GM12864 (cell line): Measurements from ENCODE around the gene KRT6C.

Source experiments
- DNase-seq: peaks from one replicate; pipeline ENCODE4 v3.0.0-alpha.2; 2011; ENCODE audit warnings: low read depth
- H3K4me3 ChIP-seq: 2 replicates; pipeline ENCODE4 v1.5.1; 2011; ENCODE audit warnings: mild to moderate bottlenecking, low read depth, low read length, control low read depth
- TF ChIP-seq, protein P1 (sequence below): IDR thresholded peaks from 2 replicates; pipeline ENCODE4 v1.5.1; 2011; ENCODE audit warnings: low read depth, mild to moderate bottlenecking, moderate library complexity, low read length, control low read depth, inconsistent platforms; ENCODE audit errors: missing control alignments

KRT6C gene

DNA sequence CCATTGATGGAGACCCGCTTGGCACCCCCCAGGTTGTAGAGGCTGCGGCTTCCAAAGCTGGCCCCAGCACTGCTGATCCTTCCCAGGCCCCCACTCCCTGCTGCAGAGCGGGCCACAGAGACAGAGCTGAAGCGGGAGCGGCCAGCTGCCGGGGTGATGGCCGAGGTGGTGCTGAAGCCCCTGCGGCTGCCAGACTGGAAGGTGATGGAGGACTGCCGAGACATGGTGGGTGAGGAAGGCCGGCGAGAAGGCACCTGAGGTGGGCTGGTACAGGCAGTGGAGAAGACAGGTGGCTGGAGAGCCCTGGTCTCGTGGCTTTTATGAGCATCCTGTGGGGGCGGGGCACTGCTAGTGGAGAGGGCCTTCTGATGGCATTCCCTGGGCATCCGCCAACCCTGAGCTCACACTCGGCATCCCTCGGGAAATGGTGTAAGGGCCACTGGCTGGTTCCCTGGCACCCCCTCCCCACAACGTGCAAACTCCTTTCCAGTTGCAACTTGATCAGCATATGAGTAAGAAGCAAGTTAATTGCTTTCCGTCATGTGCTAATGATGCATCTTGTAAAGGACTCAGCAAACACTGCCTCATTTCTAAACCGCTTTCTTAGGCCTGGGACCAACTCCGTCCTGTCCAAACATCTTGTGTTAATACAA is 39.4 kb downstream of the KRT6C start, which contains the start of gene KRT75:
TSS of gene KRT75 (minus strand) at position 291 of the 653 bp plus-strand sequence. CDS start at position 224, 67 bp downstream.
- no peak for DNase-seq
- TF ChIP-seq, protein P1, sequence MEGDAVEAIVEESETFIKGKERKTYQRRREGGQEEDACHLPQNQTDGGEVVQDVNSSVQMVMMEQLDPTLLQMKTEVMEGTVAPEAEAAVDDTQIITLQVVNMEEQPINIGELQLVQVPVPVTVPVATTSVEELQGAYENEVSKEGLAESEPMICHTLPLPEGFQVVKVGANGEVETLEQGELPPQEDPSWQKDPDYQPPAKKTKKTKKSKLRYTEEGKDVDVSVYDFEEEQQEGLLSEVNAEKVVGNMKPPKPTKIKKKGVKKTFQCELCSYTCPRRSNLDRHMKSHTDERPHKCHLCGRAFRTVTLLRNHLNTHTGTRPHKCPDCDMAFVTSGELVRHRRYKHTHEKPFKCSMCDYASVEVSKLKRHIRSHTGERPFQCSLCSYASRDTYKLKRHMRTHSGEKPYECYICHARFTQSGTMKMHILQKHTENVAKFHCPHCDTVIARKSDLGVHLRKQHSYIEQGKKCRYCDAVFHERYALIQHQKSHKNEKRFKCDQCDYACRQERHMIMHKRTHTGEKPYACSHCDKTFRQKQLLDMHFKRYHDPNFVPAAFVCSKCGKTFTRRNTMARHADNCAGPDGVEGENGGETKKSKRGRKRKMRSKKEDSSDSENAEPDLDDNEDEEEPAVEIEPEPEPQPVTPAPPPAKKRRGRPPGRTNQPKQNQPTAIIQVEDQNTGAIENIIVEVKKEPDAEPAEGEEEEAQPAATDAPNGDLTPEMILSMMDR: no peak
- no peak within 1 kb of the TSS for H3K4me3 ChIP-seq

DNA sequence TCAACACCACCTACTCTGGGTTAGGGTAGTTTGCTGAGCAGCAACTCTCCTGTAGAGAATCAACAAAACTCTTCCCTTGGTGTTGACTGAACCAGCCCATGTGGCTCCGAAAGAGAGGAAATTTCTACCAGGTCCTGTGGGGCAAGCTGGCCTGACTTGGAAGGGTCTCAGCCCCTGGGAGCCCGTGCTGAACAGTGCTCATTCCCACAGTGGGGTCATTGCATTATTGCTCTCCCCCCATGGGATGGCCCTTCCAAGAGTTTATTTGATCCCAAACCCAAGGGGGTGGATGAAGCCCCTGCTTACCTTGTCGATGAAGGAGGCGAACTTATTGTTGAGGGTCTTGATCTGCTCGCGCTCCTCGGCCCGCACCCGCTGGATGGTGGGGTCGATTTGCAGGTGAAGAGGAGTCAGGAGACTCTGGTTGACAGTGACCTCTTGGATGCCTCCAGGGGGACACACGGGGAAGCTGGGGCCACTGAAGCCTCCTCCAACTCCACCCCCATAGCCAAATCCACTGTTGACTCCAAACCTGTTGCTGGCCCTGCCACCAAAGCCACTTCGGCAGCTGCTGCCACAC is 40.0 kb downstream of the KRT6C start:
- no peak overlapping the region for H3K4me3 ChIP-seq
- TF ChIP-seq, protein P1: no peak
- no peak for DNase-seq

DNA sequence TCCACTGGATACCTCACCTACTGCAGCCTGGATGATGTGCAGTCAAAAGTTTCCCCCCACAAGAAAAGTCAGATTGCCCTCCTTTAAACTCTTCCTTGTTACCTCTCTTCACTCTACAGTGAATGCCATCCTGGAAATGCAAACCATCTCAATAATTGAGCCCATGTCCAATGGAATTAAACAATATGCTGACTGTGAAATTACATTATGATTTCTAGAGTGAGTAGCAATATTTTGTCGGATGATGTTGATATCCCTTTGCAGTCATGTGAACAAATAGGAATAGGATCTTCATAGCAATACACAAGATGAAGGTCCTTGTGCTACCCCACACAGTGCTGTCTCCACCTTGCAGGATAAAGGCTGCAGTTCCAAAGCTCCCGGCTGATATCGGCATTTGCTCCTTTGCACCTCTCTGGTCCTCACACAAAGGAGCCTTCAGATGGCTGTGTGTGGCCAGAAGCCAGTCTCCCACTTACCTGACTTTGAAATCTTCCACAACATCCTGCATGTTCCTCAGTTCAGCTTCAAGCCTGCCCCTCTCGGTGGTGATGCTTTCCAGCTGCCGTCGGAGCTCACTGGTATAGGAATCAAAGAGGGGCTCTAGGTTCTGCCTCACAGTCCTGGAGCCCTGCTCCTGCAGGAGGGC is 40.9 kb downstream of the KRT6C start:
- TF ChIP-seq, protein P1: no peak
- H3K4me3 ChIP-seq: no peak overlapping the region
- DNase-seq: no peak

DNA sequence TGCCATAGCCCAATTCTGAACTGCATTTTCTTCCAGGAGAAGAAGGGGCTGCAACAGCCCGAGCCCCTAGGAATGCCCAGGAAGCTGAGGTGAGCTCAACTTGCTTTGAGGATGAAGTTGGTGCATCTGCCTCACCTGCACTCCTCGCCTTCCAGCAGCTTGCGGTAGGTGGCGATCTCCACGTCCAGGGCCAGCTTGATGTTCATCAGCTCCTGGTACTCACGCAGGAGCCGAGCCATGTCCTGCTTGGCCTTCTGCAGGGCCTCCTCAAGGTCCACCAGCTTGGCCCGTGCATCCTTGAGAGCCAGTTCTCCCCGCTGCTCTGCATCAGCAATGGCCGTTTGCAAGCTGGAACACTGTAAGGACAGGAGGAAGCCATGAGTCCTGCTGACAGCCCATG is 45.5 kb downstream of the KRT6C start:
- no peak overlapping the region for H3K4me3 ChIP-seq
- TF ChIP-seq, protein P1: no peak
- no peak for DNase-seq

DNA sequence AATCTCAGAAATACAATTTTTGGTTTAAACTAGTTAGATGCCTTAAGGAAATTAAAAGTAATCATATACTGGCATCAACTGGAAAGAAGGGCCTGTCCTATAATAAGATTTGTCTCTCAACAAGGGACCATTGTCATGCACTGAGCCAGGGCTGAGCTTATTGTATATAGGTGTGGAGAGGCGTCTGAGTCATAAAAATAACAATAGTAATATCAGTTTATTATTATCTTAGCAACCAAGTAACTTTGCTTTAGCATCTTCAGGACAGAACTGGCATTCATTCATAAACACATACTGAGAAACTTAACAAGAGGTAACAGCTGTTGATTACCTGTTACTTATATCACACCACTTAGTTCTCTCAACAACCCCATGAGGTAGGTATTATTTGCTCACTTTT is 46.5 kb downstream of the KRT6C start:
- no peak for DNase-seq

DNA sequence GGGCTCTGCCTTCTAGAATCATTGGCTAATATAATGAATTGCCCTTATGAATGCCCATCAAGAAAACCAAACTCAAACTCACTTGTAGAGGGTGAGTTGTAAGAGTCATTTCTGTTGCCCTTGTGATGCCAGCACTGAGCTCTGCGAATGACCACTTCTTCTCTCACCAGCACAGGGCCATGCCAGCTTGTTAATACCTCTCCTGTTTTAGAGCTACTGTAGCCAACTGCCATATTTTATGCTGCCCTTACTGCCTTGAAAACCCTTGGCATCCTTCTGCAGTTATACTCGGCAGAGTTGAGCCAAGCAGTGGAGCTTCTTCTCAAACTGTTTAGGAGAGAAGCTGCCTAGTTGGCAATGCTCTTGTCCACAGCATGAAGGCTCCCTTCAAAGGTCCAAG is 47.6 kb downstream of the KRT6C start:
- DNase-seq: no peak
- H3K4me3 ChIP-seq: no peak overlapping the region
- TF ChIP-seq, protein P1: no peak

More for the DNA sequence above, 46.5 kb downstream of the KRT6C start:
- TF ChIP-seq, protein P1: no peak
- H3K4me3 ChIP-seq: no peak overlapping the region

DNA sequence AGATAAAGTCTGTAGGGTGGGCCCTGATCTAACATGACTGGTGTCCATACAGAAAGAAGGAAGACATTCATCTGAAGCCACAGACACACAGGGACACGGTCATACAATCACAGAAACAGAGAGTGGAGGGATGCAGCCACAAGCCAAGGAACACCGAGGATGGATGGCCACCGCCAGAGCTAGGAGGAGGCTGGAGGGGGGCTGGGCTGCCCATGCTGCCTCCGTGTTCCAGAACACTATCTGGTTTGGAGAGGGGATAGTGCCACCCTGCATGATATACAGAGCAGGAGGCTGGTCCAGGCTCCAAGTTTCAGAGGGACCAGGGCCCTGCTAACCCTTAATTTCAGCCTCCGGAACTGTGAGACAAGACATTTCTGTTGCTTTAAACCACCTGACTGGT is 48.1 kb downstream of the KRT6C start:
- no peak for DNase-seq
- no peak overlapping the region for H3K4me3 ChIP-seq

More for the DNA sequence above, 48.1 kb downstream of the KRT6C start:
- TF ChIP-seq, protein P1: no peak
